GM18873 (cell line): Measurements from ENCODE around the gene ZNF784.

Source experiments
- ATAC-seq: cut with Tn5 transposase; IDR thresholded peaks from one replicate; pipeline ENCODE4 v1.9.1; 2021; ENCODE audit warnings: mild to moderate bottlenecking, moderate library complexity, moderate number of reproducible peaks; ENCODE audit not compliant: unreplicated experiment, low FRiP score

ZNF784 gene

GRCh38 chr19:55605637-55606470, 18.5 kb downstream of the ZNF784 start, which contains the start of gene ZNF865:
ZNF865 (plus strand) TSS chr19:55605647; CDS start chr19:55613619, 7,972 bp downstream.
- ATAC-seq, result no peak

DNA sequence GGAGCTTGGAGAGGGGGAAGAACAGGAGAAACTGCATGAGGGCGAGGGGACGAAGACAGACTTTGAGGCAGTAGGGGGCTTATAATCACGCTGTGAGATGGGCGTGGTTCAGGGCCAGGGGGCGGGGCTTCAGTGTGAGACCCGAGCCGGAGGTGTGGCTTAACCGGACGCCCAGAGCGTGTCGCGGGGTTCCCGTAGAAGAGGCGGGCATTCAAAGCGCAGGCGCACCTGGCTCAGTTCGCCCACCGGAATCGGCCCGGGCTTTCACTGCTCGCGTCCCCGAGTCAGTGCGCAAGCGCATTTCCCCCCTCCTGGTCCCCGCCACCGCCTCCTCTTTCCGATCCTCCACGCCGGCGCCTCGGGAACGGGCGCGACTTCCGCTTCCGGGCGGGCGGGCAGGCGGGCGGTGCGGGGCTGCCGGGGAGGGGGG, 19.1 kb downstream of the ZNF784 start:
- peak; percentile 61 for ATAC-seq

- ATAC-seq, result no peak
Observed at GRCh38 chr19:55603581-55604292, 20.6 kb downstream of the ZNF784 start.

DNA sequence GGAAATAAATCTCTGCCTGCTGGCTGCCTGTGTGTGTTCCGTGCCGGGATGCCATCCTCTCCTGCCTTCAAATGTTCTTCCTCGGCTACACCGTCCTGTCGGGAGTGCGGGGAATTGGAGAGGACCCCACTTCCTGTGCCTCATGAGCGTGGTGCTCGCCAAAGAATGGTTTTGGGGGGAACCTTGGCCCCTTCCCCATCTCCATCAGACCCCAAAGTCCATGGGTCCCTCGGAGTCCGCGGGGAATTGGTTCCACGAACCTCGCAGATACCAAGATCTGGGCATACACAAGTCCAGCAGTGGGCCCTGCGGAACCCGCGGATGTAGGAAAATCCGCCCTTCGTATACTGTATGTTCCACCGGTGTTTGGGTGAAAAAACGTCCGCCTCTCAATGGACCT, 21.3 kb downstream of the ZNF784 start:
- no peak for ATAC-seq

- no peak for ATAC-seq
Observed at GRCh38 chr19:55602104-55603001, 22.0 kb downstream of the ZNF784 start.

DNA sequence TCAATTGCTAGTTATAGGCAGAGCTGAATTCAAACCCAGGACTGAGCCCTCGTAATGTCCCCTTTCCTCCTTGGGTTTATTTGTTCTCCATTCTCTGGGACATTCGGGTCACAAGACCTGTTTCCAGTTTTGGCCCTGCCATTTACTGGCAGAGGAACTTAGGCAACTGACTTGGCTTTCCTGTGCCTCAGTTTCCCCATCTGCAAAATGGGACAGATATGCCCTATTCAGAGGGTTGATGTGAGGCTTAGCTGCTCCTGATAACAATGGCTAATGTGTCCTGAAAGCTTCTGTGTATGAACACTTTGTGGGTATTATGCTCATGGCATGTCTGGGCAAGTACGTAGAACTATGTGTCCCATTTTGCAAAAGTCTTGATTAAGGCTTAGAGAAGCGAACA, 23.3 kb downstream of the ZNF784 start:
- ATAC-seq, result no peak

- no peak for ATAC-seq
Observed at GRCh38 chr19:55600662-55601028, 23.7 kb downstream of the ZNF784 start.

DNA sequence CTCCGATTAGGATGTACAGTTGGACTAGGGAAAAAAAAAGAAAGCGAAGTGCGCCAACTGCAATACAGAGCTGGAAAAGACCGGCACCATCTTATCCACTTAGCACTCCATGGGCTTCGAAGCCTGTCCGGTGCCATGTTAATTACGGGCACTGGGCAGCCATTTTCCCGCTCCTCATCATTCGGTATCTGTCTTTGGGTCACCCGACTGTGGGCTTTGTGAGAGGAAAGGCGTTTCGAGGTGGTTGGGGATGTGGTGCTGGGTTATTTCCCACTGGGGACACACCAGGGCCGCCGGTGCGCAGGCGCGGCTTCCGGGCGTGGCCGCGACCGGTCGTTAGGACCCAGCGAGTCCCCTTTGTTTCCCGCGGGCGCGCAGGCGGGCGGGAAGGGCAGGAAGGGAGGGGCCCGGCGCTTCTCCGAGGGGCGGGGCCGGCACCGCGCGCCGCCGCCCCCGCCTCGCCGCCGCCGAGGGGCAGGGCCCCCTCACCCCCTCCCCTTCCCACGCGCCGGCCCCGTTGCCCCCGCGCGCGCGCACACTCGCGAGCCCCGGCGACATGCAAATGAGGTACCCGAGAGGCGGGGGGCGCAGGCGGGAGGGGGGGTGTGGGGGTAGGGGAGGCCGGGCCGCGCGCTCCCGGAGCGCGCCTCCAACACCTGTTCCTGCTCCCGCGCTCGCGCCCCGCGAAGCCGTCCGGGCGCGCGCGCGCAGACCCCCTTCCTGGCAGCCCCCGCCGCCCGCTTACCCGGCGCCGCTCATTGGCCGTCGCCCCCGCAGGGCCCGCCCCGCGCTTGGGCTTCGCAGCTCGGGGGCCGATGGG, 24.3 kb downstream of the ZNF784 start, which contains the start of gene ZNF524:
Gene ZNF524, plus strand, starts transcription at position 447 of the 820 bp plus-strand sequence. CDS start 1,825 bp downstream, outside the sequence.
- ATAC-seq, result peak; percentile 29

- peak; percentile 32 for ATAC-seq
Observed at GRCh38 chr19:55599468-55599841, 24.9 kb downstream of the ZNF784 start, which contains the start of gene FIZ1. FIZ1 (minus strand) TSS chr19:55599517; CDS start chr19:55597865, 1,652 bp downstream.

DNA sequence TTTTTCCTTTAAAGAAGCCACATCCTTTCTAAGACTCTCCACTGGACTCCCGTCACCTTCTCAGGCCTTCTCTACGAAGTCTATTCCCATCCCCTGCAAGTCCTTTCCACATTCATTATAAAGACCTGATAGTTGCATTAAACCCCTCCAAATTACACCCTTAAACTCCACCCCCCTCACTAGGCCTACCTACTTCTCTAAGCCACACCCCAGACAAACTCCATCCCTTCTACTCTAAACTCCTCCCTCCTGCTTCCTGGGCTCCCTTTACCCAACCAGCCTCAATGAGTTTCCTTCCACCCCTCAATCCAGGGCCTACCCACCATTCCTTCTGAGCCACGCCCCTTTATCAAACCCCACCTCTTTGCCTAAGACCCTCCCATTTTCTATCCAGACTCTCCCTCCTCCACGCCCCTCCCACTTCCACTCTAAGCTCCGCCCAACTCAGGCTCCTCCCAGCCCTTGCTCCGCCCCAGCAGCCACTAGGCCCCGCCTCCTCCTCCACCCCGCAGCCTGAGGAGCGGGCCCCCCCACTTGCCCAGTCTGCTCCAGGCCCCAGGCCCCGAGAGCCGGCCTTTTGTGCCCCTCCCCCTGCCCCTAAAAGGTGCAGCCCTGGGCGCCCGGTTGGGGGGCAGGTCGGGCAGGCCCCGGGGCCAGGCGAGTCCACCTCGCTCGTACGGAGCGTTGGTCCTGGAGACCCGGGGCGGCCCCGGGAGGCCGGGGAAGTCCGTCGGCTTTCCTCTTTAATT, 25.5 kb downstream of the ZNF784 start:
- ATAC-seq, result peak; percentile 37

DNA sequence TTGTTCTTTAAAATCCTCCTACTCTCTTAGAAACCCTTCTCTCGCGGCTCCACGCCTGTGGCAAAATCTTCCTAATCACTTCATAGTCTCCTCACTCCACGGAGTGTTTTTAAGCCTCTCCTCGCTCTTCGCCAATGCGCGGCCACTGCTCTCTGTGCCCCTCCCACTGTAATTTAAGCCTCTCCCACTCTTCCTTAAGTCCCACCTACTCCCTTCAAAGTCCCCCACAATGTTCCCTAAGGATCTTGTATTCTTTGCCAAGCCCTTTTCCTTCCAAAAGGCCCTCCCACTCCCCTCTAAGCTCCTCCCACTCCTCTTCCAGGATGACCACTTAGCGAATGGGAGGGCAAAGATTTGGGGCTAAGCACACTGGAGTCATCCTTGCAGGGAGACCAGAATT, 26.3 kb downstream of the ZNF784 start:
- no peak for ATAC-seq

- no peak for ATAC-seq
Observed at GRCh38 chr19:55597501-55597921, 26.9 kb downstream of the ZNF784 start.

DNA sequence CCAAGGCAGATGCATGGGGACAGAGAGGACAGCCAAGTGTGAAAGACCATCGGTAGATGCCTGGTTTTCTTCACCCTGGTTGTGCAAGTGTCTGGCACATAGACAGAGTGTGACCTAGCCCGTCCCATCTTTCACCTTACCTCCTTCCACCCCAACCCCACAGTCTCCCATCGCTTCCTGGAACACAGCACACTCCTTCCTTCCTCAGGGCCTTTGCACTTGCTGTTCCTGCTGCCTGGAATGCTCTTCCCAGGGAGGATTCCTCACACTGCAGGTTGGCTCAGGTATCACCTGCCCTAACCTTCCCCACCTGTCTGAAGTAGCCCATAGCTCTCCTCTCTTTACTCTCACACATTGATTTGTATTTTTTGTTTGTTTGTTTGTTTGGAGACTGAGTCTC, 28.1 kb downstream of the ZNF784 start:
- no peak for ATAC-seq

DNA sequence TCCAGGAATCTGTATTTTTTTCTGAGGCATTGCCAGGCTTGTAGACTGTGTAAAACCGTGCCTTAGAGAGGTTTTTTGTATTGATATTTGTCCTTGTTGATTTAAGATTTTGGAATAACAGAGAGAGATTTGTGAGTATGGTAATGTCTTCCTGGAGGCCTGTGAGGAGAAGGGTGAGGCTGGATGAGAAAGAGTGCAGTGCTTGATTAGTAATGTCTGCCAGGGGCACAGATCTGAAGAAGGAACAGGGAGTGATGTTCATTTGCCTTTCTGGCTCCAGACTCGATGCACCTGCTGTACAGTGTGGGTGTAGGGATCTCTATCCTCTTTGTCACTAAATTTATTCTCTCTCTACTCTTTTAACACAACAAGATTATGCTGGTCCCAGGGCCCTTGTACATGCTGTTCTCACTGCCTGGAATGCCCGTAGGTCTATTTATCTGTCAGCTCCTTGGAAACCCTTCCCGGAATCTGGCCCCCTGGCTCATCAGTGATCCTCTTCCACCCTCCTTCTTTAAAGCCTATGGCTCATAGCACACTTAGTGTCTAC, 29.3 kb downstream of the ZNF784 start:
- no peak for ATAC-seq

DNA sequence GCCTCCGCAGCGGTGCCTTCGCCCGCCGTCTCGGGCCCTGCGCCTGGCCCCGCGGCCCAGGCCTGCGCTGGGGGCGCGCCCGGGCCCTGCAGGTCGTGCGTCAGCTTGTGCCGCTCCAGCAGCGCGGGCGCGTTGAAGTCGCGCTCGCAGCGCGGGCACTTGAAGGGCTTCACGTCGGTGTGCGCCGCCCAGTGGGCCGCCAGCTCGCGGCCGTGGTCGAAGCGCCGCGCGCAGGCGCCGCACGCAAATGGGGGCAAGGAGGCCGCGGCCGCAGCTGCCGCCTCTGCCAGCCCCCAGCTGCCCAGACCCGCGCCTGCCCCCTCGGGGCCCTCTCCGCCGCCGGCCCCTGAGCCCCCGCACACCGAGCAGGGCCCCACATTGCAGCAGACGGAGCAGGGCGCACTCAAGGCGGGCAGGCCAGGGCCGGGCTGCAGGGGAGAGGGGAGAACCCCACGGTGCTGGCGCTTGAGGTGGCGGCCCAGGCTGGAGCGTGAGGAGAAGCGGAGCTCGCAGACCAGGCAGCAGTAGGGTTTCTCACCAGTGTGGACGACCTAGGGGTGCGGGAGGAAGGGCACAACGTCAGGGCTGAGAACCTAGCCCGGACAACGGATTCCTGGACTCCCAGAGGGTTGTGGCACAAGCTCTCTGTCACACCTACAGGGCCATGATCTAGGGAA, 31.1 kb downstream of the ZNF784 start:
- no peak for ATAC-seq

DNA sequence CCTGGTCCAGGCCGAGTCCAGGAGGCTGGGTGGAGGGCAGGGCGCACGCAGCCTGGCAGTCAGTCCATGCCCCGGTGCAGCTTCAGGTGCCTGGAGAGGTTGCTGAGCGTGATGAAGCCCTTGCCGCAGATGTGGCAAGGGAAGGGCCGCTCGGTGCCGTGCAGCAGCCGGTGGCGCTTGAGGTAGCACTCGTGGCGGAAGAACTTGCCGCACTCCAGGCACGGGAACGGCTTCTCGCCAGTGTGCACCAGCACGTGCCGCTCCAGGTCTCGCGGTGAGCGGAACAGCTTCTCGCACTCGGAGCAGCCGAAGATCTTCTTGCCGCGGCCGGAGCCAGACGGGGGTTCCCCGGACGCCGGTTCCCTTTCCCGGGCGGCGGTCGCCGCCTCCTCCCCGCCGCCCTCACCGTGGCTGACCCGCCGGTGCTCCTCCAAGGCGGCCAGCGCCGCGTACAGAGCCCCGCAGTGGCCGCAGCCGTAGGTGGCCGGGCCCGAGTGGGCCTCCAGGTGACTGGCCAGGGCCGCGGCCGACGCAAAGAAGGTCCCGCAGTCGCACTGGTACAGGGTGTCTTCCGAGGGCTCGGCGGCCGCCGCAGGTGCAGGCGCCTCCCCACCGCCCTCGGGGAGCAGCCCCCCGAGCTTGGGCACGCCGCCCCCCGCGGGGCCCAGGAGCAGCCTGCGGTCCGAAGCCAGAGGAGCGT, 31.8 kb downstream of the ZNF784 start:
- ATAC-seq, result no peak

DNA sequence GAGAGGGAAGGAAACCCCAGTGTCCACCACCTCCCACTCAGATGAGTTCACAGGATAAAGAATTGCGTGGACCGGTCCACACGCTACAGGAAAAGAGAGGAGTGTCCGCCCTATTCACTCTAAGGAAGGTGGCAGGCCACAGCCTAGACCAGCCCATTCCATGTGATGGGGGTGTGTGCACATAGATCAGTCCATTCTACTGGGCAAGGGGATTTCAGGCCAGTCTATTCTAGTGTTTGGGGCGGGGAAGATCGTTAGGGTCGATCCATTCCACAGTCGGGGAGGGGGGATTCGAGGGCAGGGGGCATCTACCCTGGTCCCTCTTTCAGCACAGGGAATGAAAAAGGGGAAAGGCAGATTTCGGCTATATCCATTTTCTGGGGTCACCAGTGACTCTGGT, 32.8 kb downstream of the ZNF784 start:
- ATAC-seq, result no peak

- ATAC-seq, result no peak
Observed at GRCh38 chr19:55590617-55591016, 33.7 kb downstream of the ZNF784 start.
